ENCODE measurements around the gene ATP11C. TPM values are rescaled to one million over a fixed set of nuclear protein-coding genes. Genes with fewer than 3 reads are reported as not detected.

Gene ATP11C
- total and polyA plus RNA-seq, 9 of the 15 experiments (the other 6 are each of a cell fraction or from before 2014, with no cell fraction given): 18.2 to 42.2 (median 29.4) TPM

DNA sequence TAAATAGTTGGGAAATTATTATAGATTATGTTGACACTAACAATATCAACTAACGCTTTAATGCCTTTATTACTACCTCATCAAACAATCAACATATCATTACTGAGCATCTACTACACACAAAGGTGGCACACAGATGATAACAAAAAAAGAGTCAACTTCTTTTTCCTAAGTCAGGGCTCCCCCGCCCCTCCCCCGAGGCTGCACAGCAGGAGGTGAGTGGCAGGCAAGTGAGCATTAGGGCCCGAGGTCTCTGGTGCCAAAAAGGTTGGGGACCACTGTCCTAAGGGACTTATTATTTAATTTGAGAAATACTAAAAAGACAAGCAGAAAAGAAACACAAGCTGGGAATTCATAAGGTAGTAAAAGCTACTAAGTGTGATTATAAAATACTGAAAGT lies 174.6 kb downstream of the ATP11C start:
- H4K20me1 ChIP-seq (replicated peaks; ENCODE audit: control insufficient read depth, insufficient read depth, low read length): no peaks in the 10 kb centered on the region

More for the DNA sequence above, 174.6 kb downstream of the ATP11C start:
- no peak overlapping the region for H3K9ac ChIP-seq (ENCODE audit: insufficient read depth in 1 of 2, low read depth in 2 of 2, low read length in 2 of 2)
- BruUV-seq (replicated peaks): no TSS peak
- CTCF ChIA-PET (ENCODE audit: low intra/inter-chr PET ratio): no interaction called here
- peaks cover 2% of the 10 kb centered on the region; the same call in 1 of the 2 replicates for H3K9me3 ChIP-seq (replicated peaks; ENCODE audit: control insufficient read depth, insufficient read depth, low read depth, low read length)
- H3K79me2 ChIP-seq (ENCODE audit: control insufficient read depth, insufficient read depth, low read length): no peaks in the 10 kb centered on the region
- 29% methylated on average over 3 of the region's 4 CpGs for WGBS (ENCODE audit: insufficient coverage, low coverage, missing lambda C conversion rate)
- TF ChIP-seq, protein P1, sequence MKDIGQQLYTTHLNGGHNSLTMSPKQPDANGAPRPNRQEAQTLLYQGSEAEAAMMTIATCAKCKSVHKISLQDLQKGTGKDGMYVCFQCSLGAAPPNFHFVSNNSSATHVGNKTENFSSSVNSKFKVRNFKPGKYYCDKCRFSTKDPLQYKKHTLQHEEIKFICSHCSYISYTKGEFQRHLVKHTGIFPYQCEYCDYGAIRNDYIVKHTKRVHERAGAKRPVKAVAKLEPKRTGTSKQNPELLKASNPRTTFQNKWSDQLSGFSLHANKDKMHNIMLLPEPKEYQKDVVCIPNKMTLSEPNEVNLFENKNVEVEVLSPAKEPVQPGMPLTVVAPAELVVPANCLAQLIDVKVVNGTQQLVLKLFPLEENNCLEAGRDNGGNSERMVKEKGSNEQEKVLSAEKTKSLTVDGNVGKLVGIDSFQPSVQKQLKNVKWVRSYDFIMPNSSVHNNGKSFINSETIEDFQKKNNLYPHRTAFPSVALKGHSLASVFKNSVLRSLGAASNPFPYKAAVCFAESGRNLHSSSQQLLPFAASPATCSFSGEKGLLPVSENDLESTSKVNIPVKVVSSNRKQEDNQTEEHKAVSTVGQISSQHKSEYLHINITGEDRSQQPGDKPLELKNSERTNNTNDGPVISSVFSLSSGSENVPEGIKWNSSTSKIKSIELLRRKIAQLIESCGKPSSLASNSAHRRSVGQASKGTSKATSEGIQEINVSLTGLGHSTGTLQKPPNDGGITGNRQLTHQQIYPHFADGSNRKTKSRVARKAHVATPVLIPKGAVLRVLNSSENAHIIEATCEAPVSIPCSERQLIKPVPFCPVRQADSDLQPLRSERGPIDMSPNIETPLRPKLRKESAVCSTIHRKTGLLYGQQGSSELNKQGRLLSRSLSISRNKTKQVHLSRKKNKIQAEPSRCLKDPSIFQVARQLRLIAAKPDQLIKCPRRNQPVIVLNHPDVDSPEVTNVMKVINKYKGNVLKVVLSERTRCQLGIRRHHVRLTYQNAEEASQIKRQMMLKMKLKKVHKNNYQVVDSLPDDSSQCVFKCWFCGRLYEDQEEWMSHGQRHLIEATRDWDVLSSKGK (CRISPR knock-in tag; IDR thresholded peaks at IDR 0.05): no peak
- TF ChIP-seq ARID1B (IDR thresholded peaks at IDR 0.05) (0 out of 2 replicates have a peak, but pooled peaks have one; percentile 19), CBFA2T3 (IDR thresholded peaks at IDR 0.05) (peak; percentile 38; the same call in 1 of the 2 replicates), NCOA4 (IDR thresholded peaks at IDR 0.05; ENCODE audit: partially characterized antibody) (no peak)
- TF ChIP-seq, protein P2, sequence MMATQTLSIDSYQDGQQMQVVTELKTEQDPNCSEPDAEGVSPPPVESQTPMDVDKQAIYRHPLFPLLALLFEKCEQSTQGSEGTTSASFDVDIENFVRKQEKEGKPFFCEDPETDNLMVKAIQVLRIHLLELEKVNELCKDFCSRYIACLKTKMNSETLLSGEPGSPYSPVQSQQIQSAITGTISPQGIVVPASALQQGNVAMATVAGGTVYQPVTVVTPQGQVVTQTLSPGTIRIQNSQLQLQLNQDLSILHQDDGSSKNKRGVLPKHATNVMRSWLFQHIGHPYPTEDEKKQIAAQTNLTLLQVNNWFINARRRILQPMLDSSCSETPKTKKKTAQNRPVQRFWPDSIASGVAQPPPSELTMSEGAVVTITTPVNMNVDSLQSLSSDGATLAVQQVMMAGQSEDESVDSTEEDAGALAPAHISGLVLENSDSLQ (IDR thresholded peaks at IDR 0.05): peak; percentile 49; the same call in 1 of the 2 replicates
- POLR2A ChIA-PET: interaction anchor here (0.8 to 1.0 kb wide), 2 partner anchors 18 to 28 kb away, joined by 3 to 4 read pairs; no protein-coding TSS in a partner anchor
- no peaks in the 10 kb centered on the region for H3K27me3 ChIP-seq (ENCODE audit: control insufficient read depth in 2 of 2, insufficient read depth in 2 of 2, low read length in 2 of 2)
- H2AFZ ChIP-seq (ENCODE audit: low read depth, low read length): no peak overlapping the region
- peaks cover 11% of the 10 kb centered on the region; the same call in 1 of the 3 replicates for H3K36me3 ChIP-seq (ENCODE audit: control insufficient read depth, insufficient read depth, low read length)
- ATAC-seq: peak; percentile 64; the same call in 2 of the 3 replicates
- no peak for FAIRE-seq
- no peak overlapping the region for H3K4me2 ChIP-seq (ENCODE audit: insufficient read depth, low read length)
- no peaks in the 10 kb centered on the region for H3K9me1 ChIP-seq (ENCODE audit: control insufficient read depth, insufficient read depth, low read length)
- in situ Hi-C loops (cut with MboI) (no loop called here), intact Hi-C loops (cut with micrococcal nuclease) (no loop called here)
- no peak overlapping the region for H3K27ac ChIP-seq (ENCODE audit: extremely low read depth, low read depth, low read length)
- peak in 3 of 4 experiments; percentile 9 to 38 (median 10) for DNase-seq (ENCODE audit: extremely low read depth in 1 of 4, low spot score in 3 of 4)
- H3K4me3 ChIP-seq: no peak overlapping the region
- peaks cover 0 to 3% of the 10 kb centered on the region in 2 experiments; a peak in 1 of 5 replicates for H3K4me1 ChIP-seq (replicated peaks in 1 of 2; ENCODE audit: control insufficient read depth in 2 of 2, insufficient read depth in 2 of 2, low read length in 2 of 2)

All from K562 (cell line).